CD14-positive monocyte (primary cell): ENCODE results near the gene PEAK1. TPM values are rescaled to one million over a fixed set of nuclear protein-coding genes. Genes with fewer than 3 reads are reported as not detected.
"Not testable (repeated sequence)": the region's sequence is repeated elsewhere in the genome, so short reads cannot be mapped to it uniquely, and the experiment has no call there.

Source experiments
- DNase-seq, 3 donors: peaks; one replicate each; pipeline ENCODE4 v3.0.0-alpha.2; 2011 to 2022
- H2AFZ ChIP-seq: 2 replicates; pipeline ENCODE4 v1.6.0; 2012; ENCODE audit warnings: mild to moderate bottlenecking, low read depth, low read length, inconsistent platforms; ENCODE audit not compliant: insufficient read depth, poor library complexity, severe bottlenecking
- H3K27ac ChIP-seq, 2 donors: 1 replicate in 1 of 2; 2 replicates in 1 of 2; pipeline ENCODE4 v1.5.1; 2012 to 2013; ENCODE audit warnings: low read length in 2 of 2, control low read depth in 1 of 2, inconsistent platforms in 1 of 2, low read depth in 1 of 2, mild to moderate bottlenecking in 1 of 2
- H3K27me3 ChIP-seq, 2 donors: one replicate each; pipeline versions ENCODE4 v1.6.0 to v1.6.1; 2011 to 2013; ENCODE audit warnings: low read length in 2 of 2; ENCODE audit not compliant: control insufficient read depth in 2 of 2, insufficient read depth in 2 of 2
- H3K36me3 ChIP-seq, 2 donors: replicated peaks in 1 of 2; 1 replicate in 1 of 2; 2 replicates in 1 of 2; pipeline versions ENCODE4 v1.5.1 to v1.6.1; 2012 to 2013; ENCODE audit warnings: low read length in 2 of 2, control low read depth in 1 of 2, inconsistent platforms in 1 of 2, mild to moderate bottlenecking in 1 of 2; ENCODE audit not compliant: insufficient read depth in 2 of 2, control insufficient read depth in 1 of 2
- H3K4me1 ChIP-seq, 2 donors: 1 replicate in 1 of 2; 2 replicates in 1 of 2; pipeline versions ENCODE4 v1.5.1 to v1.6.1; 2012 to 2013; ENCODE audit warnings: low read length in 2 of 2, control low read depth in 1 of 2, inconsistent platforms in 1 of 2, mild to moderate bottlenecking in 1 of 2, moderate library complexity in 1 of 2; ENCODE audit not compliant: insufficient read depth in 2 of 2, control insufficient read depth in 1 of 2
- H3K4me2 ChIP-seq: replicated peaks from 2 replicates; pipeline ENCODE3; 2012; ENCODE audit warnings: low read length, moderate library complexity, mild to moderate bottlenecking; ENCODE audit not compliant: poor library complexity, severe bottlenecking; ENCODE audit errors: extremely low read depth
- H3K4me3 ChIP-seq, 3 experiments: fragments of 200-600 bp in 1 of 3; sonication (generic) in 1 of 3; replicated peaks in 1 of 3; 1 replicate in 2 of 3; 2 replicates in 1 of 3; pipeline ENCODE4 v1.5.1; 2011 to 2013; ENCODE audit warnings: low read length in 3 of 3, mild to moderate bottlenecking in 3 of 3, control low read depth in 2 of 3, low read depth in 2 of 3, inconsistent platforms in 1 of 3, moderate library complexity in 1 of 3
- H3K79me2 ChIP-seq: 2 replicates; pipeline ENCODE4 v1.6.0; 2012; ENCODE audit warnings: mild to moderate bottlenecking, control low read depth, inconsistent platforms, low read length, moderate library complexity; ENCODE audit not compliant: insufficient read depth
- H3K9ac ChIP-seq: 2 replicates; pipeline ENCODE4 v1.6.0; 2017; ENCODE audit warnings: low read length, mild to moderate bottlenecking; ENCODE audit not compliant: insufficient read depth, poor library complexity, severe bottlenecking
- H3K9me3 ChIP-seq, 2 donors: replicated peaks in 1 of 2; 1 replicate in 1 of 2; 2 replicates in 1 of 2; pipeline versions ENCODE4 v1.5.1 to v1.6.1; 2012 to 2013; ENCODE audit warnings: low read length in 2 of 2, control low read depth in 1 of 2; ENCODE audit not compliant: control insufficient read depth in 1 of 2, insufficient read depth in 1 of 2
- H4K20me1 ChIP-seq: 2 replicates; pipeline ENCODE4 v1.6.0; 2012; ENCODE audit warnings: mild to moderate bottlenecking, low read length, control low read depth, moderate library complexity; ENCODE audit not compliant: insufficient read depth
- H3K27ac Mint-ChIP-seq, 7 donors: one replicate each; pipeline ENCODE4 v1.8.0; 2020; ENCODE audit warnings: mild to moderate bottlenecking in 7 of 7, mixed read lengths in 7 of 7, moderate library complexity in 6 of 7, inconsistent platforms in 2 of 7
- H3K27me3 Mint-ChIP-seq, 3 donors: one replicate each; pipeline ENCODE4 v1.8.0; 2021 to 2022; ENCODE audit warnings: low read depth in 3 of 3, mild to moderate bottlenecking in 3 of 3, mixed read lengths in 3 of 3, moderate library complexity in 3 of 3, inconsistent platforms in 1 of 3
- H3K36me3 Mint-ChIP-seq, 2 donors: one replicate each; pipeline ENCODE4 v1.8.0; 2020; ENCODE audit warnings: mixed read lengths in 2 of 2, inconsistent platforms in 1 of 2, mild to moderate bottlenecking in 1 of 2
- H3K4me1 Mint-ChIP-seq: one replicate; pipeline ENCODE4 v1.8.0; 2020; ENCODE audit warnings: mild to moderate bottlenecking, mixed read lengths
- H3K4me3 Mint-ChIP-seq, 2 donors: one replicate each; pipeline ENCODE4 v1.8.0; 2020; ENCODE audit warnings: mild to moderate bottlenecking in 2 of 2, mixed read lengths in 2 of 2, moderate library complexity in 1 of 2
- H3K9me3 Mint-ChIP-seq, 7 donors: one replicate each; pipeline ENCODE4 v1.8.0; 2020 to 2022; ENCODE audit warnings: mixed read lengths in 7 of 7, mild to moderate bottlenecking in 6 of 7, moderate library complexity in 6 of 7, inconsistent platforms in 2 of 7
- WGBS: methylation state at CpG from one replicate; pipeline ENCODE4 v1.1.5; 2013; ENCODE audit warnings: missing lambda C conversion rate; ENCODE audit not compliant: insufficient coverage; 5-methylcytosine and 5-hydroxymethylcytosine counted together
- intact Hi-C, 2 donors: fragments of 100-400 bp; cut with micrococcal nuclease; formaldehyde crosslinking; loops; one replicate each; pipeline versions ENCODE4 v1.15.0 to v1.15.1; 2023
- polyA plus RNA-seq, 3 donors: library from polyadenylated mRNA; depleted of rRNA in 1 of 3; unstranded in 2 of 3; stranded (reverse) in 1 of 3; fragments of 300-500 nt in 2 of 3; fragments of >200 nt in 1 of 3; fragmentation: Illumina TruSeq in 2 of 3; gene quantifications; 1 replicate in 2 of 3; 2 replicates in 1 of 3; pipeline ENCODE4 v1.2.3, GENCODE V29; 2012 to 2021
- TF ChIP-seq, protein P1 (sequence below): fragments of 200-600 bp; IDR thresholded peaks from one replicate; pipeline ENCODE4 v1.8.0; 2022; ENCODE audit warnings: antibody characterized with exemption, mild to moderate bottlenecking

Gene PEAK1
- polyA plus RNA-seq, 3 donors = 0.85 to 8.7 (median 1.1) TPM

DNA sequence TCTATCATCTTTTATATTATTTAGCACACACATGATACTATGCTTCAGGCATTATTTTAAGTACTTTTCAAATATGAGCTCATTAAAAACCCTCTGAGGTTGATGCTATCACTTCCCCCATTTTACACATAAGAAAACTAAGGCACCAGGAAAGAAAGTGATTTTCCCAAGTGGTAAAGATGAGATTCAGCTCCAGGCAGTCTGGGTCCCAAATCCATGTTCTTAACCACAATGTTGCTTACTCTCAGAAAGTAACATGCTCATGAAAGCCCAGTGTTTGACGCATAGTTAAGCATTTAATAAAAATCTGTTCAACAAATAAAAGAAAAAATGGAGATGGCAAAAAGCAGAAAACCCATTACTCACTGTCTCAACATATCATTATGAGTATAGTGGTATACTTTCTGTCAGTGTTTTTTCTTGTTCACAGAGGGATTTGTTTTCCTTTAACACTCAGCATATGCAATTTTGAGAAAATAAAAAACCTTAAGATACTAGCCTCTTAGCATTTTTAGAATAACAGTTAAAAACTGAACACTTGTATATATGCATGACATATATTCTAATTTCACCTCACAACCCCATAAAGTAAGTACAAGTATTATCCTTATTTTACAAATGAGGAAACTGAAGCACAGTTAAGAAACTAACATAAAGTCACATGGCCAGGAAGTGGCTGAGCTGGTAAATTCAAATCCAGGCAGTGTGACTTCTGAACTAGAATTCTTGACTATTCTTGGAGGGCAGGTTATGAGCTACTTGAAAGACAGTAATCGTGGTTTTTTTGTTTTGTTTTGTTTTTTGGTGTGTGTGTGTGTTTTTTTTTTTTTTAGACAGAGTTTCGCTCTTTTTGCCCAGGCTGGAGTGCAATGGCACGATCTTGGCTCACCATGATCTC is 10.4 kb downstream of the PEAK1 start:
- Mint-ChIP-seq H3K36me3 (no peaks in the 10 kb centered on the region), H3K9me3 (peaks cover 0 to 2% (median 0%) of the 10 kb centered on the region in 7 donors), H3K27me3 (peaks cover 0 to 2% (median 0%) of the 10 kb centered on the region in 3 donors), H3K4me1 (peaks cover 24% of the 10 kb centered on the region), H3K27ac (peak overlapping the region in 6 of 7 donors; percentile 58 to 88 (median 78)), H3K4me3 (peak overlapping the region; percentile 12 to 65)
- Histone ChIP-seq H3K4me2 (peak overlapping the region; percentile 30), H2AFZ (no peak overlapping the region), H3K36me3 (no peaks in the 10 kb centered on the region), H3K27me3 (no peaks in the 10 kb centered on the region), H4K20me1 (no peaks in the 10 kb centered on the region), H3K79me2 (peaks cover 45% of the 10 kb centered on the region), H3K9me3 (no peaks in the 10 kb centered on the region), H3K4me1 (peaks cover 11 to 12% of the 10 kb centered on the region in 2 donors), H3K4me3 (no peak overlapping the region), H3K27ac (peak overlapping the region in 1 of 2 donors; percentile 42), H3K9ac (no peak overlapping the region)
- intact Hi-C loops = loop anchor here in 1 of 2 donors (10.0 kb wide), 1 partner anchor 225 kb away; no protein-coding TSS in a partner anchor
- no CpG with 5 or more reads among the region's 4 CpGs for WGBS
- peak; percentile 30 to 53 (median 46) for DNase-seq
- TF ChIP-seq, protein P1, sequence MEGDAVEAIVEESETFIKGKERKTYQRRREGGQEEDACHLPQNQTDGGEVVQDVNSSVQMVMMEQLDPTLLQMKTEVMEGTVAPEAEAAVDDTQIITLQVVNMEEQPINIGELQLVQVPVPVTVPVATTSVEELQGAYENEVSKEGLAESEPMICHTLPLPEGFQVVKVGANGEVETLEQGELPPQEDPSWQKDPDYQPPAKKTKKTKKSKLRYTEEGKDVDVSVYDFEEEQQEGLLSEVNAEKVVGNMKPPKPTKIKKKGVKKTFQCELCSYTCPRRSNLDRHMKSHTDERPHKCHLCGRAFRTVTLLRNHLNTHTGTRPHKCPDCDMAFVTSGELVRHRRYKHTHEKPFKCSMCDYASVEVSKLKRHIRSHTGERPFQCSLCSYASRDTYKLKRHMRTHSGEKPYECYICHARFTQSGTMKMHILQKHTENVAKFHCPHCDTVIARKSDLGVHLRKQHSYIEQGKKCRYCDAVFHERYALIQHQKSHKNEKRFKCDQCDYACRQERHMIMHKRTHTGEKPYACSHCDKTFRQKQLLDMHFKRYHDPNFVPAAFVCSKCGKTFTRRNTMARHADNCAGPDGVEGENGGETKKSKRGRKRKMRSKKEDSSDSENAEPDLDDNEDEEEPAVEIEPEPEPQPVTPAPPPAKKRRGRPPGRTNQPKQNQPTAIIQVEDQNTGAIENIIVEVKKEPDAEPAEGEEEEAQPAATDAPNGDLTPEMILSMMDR = no peak

DNA sequence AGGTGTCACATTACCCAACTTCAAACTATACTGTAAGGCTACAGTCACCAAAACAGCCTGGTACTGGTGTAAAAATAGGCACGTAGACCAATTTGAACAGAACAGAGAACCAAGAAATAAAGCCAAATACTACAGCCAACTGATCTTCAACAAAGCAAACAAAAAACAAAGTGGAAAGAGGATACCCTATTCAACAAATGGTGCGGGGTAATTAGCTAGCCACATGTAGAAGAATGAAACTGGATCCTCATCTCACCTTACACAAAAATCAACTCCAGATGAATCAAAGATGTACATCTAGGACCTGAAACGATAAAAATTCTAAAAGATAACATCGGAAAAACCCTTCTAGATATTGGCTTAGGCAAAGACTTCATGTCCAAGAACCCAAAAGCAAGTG is 13.1 kb downstream of the PEAK1 start:
- no peak overlapping the region for H3K27ac Mint-ChIP-seq
- no peaks in the 10 kb centered on the region for H4K20me1 ChIP-seq
- peaks cover 0 to 2% (median 0%) of the 10 kb centered on the region in 3 donors for H3K27me3 Mint-ChIP-seq
- peaks cover 18% of the 10 kb centered on the region for H3K4me1 Mint-ChIP-seq
- peaks cover 0 to 2% of the 10 kb centered on the region in 2 donors for H3K36me3 Mint-ChIP-seq
- H3K4me3 ChIP-seq = no peak overlapping the region
- H2AFZ ChIP-seq = no peak overlapping the region
- no peaks in the 10 kb centered on the region for H3K36me3 ChIP-seq
- H3K9ac ChIP-seq = no peak overlapping the region
- TF ChIP-seq, protein P1 = no peak
- whole genome bisulfite sequencing = 94% methylated on average over 2 of the region's 4 CpGs
- no peak overlapping the region for H3K4me2 ChIP-seq
- no peak overlapping the region for H3K27ac ChIP-seq
- H3K9me3 Mint-ChIP-seq = peaks cover 0 to under 1% (median 0%) of the 10 kb centered on the region in 7 donors
- peaks cover 31% of the 10 kb centered on the region for H3K79me2 ChIP-seq
- H3K27me3 ChIP-seq = no peaks in the 10 kb centered on the region
- intact Hi-C loops = no loop called here
- DNase-seq = no peak
- no peaks in the 10 kb centered on the region for H3K9me3 ChIP-seq
- H3K4me3 Mint-ChIP-seq = no peak overlapping the region
- H3K4me1 ChIP-seq = peaks cover 11 to 12% of the 10 kb centered on the region in 2 donors

DNA sequence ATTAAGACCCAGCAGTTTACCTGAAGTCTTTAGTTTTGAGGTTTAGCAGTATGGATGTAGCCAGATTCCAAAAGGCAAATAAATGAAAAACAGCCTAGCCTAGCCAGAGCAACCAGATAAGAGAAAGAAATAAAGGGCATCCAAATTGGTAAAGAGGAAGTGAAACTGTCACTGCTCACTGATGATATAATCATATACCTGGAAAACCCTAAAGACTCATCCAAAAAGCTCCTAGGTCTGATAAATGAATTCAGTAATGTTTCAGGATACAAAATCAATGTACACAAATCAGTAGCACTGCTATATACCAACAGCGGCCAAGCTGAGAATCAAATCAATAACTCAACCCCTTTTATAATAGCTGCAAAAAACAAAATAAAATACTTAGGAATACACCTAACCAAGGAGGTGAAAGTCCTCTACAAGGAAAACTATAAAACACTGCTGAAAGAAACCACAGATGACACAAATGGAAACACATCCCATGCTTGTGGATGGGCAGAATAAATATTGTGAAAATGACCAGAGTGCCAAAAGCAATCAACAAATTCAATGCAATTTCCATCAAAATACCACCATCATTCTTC is 13.6 kb downstream of the PEAK1 start:
- H3K27me3 Mint-ChIP-seq, H3K9me3 ChIP-seq, H3K9ac ChIP-seq, H3K27me3 ChIP-seq, intact Hi-C loops, H3K9me3 Mint-ChIP-seq, H3K27ac Mint-ChIP-seq, H3K4me3 Mint-ChIP-seq, H3K36me3 Mint-ChIP-seq, H3K36me3 ChIP-seq, H2AFZ ChIP-seq, H4K20me1 ChIP-seq, H3K4me2 ChIP-seq, H3K27ac ChIP-seq, H3K4me3 ChIP-seq: not testable (repeated sequence)
- Histone ChIP-seq H3K4me1 (peaks cover 11 to 12% of the 10 kb centered on the region in 2 donors), H3K79me2 (peaks cover 25% of the 10 kb centered on the region)
- 100% methylated on average over 1 of the region's 1 CpG for WGBS
- peak in 2 of 3 donors; percentile 41 to 45 for DNase-seq
- H3K4me1 Mint-ChIP-seq = peaks cover 18% of the 10 kb centered on the region
